NCI-H2227 treated with DMSO at 0.1 percent for 48 hours (cell line): ENCODE data around the gene UBTD1.

ENCODE experiments used
- DNase-seq: peaks from one replicate; lab custom pipeline; 2025; lab: John Stamatoyannopoulos, UW

Gene UBTD1

GRCh38 chr10:97584798-97585438 lies 86.2 kb downstream of the UBTD1 start:
- DNase-seq = no peak

- no peak for DNase-seq
These were observed 86.7 kb downstream of the UBTD1 start for GRCh38 chr10:97585439-97585811.

DNA sequence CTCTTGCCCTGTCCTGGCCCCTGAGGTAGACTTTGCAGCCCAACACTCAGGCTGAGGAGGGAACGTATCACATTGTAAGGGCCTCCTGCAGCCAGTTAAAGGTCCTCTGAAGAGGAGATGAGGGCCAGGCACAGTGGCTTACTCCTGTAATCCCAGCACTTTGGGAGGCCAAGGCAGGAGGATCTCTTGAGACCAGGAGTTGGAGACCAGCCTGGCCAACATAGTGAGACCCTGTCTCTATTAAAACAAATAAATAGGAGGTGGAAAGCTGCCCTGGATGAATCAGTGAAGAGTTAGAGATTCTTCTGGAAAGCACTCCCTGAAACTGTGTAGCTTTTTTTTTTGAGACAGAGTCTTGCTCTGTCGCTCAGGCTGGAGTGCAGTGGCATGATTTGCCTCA lies 88.5 kb downstream of the UBTD1 start:
- DNase-seq = no peak

- no peak for DNase-seq
These were observed 90.8 kb downstream of the UBTD1 start, which contains the start of gene C10orf62 for GRCh38 chr10:97589479-97589878. Gene C10orf62, plus strand, starts transcription at chr10:97589721. Its CDS starts 177 bp downstream, at chr10:97589898.

DNA sequence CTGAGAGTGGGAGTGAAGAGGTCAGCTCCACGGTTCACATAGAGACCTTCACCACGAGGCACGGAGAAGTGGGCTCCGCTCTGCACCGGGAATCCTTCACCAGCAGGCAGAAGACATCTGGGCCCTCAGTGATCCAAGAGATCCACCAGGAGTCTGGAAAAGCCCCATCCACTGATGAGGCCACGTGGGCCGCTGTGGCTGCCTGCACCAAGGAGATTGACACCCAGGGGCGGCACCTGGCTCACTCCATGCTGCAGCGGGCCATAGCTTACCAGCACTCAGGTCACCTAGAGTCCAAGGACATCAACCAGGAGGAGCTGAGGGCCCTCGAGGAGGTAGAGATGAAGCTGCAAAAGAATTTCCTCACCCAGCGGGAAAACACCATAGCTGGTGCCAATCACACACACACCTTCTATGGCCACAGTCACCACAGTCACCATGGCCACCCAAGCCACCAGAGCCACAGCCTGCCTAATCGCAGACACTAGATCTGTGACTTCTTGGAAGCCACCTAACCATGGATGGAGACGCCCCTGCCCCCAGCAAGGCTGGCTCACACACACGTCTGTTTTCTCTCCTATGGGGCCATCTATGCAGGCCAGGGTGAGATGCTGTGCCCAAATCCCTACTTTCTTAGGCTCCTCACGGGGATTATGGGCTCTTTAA lies 91.5 kb downstream of the UBTD1 start:
- no peak for DNase-seq

GRCh38 chr10:97590748-97591495 lies 92.2 kb downstream of the UBTD1 start:
- no peak for DNase-seq

DNA sequence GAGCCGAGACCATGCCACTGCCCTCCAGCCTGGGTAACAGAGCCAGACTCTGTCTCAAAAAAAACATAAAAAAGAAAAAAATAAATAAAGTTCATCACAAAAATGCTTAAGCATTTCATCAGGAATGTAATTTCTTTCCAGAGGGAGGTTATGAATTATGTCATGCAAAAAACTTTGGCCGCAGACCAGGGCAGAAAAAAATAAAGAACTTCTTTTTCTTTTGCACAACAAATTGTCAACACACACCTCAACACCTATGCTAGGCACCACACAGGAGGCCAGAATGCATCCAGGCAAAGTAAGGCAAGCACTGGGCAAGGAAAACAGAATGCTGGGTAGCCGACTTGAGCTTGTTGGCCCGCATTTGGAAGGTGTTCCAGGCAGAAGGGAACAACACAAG lies 94.7 kb downstream of the UBTD1 start:
- DNase-seq = no peak

DNA sequence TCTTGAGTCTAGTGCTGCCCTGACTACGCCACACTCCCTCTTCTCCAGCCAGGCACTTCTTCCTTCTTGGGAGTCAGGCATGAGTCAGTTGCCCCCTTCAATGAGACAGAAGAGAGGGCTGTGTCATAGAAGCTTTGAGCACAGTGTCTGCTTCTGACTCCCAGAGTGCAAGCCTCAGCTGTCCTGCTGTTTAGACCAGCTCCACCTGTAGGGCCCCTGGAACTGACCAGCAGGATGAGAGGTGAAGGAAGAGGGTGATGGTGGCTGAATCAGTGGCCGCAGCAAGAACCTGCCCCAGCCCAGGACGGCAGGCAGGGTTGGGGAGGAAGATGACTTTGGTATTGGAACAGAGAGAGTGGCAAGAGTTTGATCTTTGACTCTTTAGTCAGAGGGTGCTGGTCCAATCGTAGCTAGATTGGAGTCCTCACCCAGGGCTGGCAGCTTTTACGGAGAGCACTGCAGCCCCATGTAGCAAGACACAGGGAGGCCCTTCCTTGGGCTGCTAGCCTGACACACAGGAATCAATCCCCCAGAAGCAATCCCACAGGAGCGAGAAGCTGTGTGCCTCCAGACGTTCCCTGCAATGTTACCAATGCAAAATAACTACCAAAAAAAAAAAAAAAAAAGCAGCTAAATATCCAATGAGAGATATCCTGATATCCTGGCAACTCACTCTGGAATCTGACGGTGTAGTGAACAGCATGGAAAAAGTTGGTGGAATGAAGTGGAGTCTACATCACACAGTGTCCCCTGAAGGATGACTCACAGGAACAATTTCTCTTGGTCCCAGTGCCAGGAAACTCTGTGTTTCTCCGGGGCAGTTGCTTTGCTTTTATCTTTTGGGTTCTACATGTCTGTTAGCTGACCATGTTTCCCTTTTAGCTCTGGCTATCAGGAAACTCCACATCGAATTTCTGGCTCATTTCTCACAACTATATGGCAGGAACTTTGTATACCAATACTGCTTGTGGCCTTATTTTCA lies 97.7 kb downstream of the UBTD1 start:
- DNase-seq = no peak

DNA sequence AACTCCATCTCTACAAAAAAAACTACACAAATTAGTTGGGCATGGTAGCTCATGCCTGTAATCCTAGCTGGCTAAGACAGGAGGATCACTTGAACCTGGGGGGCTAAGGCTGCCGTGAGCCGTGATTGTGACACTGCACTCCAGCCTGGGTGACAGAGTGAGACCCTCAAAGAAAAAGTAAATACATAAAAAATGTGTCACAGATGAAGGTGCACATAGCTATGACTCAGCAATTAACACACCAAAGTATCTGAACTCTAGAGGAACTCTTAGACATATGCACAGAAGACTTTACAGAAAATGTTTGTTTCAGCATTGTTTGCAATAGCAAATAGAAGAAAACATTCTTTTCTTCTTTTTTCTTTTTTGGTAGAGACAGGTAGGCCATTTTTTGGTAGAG lies 99.1 kb downstream of the UBTD1 start:
- DNase-seq = no peak

GRCh38 chr10:97598407-97599271 lies 99.9 kb downstream of the UBTD1 start:
- DNase-seq = no peak

- DNase-seq = no peak
These were observed 100.5 kb downstream of the UBTD1 start for GRCh38 chr10:97599272-97599619.

GRCh38 chr10:97600616-97601015 lies 101.9 kb downstream of the UBTD1 start:
- no peak for DNase-seq

- DNase-seq = no peak
These were observed 102.8 kb downstream of the UBTD1 start for GRCh38 chr10:97601268-97602215.

DNA sequence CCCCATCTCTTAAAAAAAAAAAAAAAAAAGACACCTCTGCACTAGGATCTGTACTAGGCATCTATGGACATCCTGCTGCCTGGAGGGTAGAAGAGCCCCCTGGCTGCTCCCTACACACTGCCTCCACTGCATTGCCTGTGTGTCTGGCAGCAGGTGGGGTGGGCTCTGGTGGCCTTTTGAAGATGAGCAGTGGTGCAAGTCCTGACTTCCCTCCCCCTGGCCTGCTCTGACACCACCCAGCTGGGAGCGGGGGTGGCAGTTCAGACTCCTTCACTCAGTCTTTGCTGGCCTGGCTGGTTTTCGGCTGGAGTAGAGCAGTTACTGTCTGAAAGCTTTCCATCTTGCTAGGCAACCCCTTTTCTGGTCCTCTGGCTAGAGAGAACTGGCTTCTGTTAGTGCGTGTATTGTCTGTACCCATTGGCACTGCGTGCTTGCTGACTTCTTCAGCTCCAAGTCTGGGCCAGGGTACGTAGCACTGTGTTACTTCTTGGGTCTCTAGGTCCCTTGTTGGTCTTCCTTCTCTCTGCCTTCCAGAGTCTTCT lies 108.4 kb downstream of the UBTD1 start:
- DNase-seq = no peak

GRCh38 chr10:97608991-97609561 lies 110.4 kb downstream of the UBTD1 start:
- no peak for DNase-seq

DNA sequence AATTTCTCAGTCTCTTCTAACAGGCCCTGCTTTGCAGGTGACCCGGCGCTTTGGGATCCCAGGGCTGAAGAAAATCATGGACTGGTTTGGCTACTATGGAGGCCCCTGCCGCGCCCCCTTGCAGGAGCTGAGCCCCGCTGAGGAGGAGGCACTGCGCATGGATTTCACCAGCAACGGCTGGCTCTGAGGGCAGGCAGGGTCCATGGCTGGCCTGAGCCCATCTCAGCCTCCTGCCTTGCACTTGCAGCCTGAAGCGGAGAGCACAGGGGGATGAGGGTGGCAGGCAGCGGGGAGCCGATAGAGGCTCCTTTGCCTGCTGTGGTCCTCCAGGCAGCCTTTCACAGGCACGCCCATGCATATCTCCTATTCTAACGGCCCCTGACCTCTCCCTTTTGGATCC lies 112.7 kb downstream of the UBTD1 start:
- no peak for DNase-seq

DNA sequence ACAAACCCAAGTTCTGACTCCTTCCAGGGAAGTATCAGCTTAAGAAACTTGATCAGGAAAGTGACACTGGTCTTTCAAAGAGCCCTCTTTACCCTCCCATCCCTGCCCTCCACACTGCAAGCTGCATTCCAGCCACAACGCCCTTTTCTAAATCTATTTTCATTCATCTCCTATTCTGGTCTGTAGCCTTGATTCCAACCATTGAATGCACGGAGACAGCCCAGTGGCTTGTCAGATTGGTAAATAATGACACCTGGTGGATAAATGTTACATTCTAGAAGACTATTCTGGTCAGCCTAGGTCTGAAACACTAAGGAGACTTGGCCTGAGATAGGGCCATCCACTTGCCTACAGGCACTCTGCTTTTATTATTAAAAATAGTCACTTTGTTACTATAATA lies 113.7 kb downstream of the UBTD1 start:
- peak; percentile 9 for DNase-seq

DNA sequence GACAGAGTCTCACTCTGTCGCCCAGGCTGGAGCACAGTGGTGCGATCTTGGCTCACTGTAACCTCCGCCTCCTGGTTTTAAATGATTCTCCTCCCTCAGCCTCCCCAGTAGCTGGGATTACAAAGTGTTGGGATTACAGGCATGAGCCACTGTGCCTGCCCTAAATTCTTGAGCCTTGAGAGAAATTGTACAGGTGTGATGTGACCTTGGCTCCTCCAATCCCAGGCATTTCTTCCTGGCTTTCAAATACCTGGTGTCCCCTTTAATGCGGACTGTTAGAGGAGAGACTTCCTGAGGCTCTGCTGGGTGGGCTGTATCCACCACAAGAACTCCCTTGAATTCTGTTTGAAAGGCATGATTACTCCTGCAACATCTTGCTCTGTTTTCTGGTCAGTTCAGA lies 119.6 kb downstream of the UBTD1 start:
- no peak for DNase-seq

GRCh38 chr10:97618733-97619132 lies 120.0 kb downstream of the UBTD1 start:
- DNase-seq = no peak
